ENCODE measurements around the gene ATXN1.
"Not testable (repeated sequence)": the region's sequence is repeated elsewhere in the genome, so short reads cannot be mapped to it uniquely, and the experiment has no call there.

Gene ATXN1

DNA sequence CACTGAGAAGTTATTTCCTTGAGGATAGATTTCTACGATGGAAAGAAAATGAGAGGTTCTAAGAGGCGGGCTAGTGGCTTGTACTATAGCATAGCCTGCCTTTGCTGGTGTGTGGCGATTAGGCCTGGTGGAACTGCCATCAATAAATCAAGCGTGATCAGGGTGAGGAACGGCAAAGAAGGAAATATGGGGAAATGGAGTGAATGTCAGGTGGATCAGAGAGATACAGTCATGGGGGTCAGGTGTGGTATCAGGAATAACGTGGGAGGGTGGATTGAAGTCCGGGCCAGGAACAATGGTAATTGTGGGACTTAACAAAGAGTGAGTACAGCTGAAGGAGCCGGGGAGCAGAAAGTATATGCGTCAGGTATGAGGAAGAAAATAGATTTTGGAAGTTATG is 500.7 kb downstream of the ATXN1 start:
- not testable (repeated sequence) for DNase-seq

DNA sequence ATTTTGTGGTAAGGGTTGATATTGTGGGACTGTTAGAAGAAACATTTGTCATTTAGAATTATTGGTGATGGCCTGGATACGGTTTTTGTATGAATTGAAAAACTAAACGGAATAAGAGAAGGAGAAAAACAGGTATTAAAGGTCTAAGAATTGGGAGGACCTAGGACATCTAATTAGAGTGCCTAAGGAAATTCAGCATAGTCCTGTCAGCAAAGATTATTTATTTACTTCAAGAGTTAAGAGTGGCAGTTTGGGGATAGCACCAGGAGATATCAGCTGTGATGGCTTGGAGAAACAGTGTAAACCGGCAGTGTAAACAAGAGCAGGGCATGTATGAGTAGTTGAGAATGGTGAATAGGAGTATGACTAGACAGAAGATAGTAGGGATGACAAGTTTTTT is 501.7 kb downstream of the ATXN1 start:
- DNase-seq: not testable (repeated sequence)

DNA sequence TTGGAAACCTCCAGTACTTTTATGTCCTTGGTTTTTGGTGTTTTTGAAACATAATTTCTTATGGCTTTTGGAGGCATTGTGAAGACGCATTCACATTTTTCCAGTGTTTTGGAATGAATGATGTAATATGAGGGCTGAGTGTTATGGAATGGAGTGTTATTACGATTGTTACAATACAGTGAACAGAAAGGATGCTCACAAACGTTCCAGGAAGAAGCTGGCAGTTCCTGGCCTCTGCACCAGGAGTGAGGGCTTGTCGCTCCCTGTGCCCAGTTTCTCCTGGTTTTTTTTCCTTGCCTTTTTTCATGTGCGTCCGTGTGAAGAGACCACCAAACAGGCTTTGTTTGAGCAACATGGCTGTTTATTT is 502.6 kb downstream of the ATXN1 start:
- no peak for DNase-seq

DNA sequence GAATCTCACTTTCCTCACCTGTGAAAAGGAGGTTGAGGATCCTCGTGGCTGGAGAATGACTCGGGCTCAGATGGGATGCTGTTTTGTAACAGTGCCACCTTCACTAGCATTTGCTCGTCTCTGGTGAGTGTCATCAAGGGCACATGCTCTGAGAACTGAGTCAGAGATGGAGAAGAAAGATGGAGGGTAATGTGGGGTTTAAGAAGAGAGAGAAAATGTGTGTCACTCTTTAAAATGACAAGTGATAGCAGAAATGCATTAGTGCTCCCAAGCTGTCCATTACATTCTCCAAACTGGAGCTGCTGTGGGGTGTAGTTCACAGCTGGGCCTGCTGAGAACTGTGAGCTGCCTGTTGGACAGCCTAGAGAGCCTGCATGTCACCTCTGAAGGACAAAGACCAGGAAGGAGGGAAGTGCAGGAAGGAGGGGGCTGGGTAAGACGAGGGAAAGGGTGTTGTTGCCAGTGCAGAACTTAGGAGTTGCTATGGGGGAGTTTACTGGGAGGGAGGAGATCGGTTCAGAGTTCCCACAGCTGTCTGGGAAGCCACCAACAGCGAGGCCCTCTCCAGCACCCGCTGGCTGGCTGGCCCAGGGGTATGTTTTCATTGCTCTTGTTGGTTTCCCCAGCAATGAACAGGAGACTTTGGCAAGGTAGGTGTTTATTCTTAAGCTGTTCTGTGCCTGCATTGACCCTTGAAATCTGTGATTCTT is 503.1 kb downstream of the ATXN1 start:
- no peak for DNase-seq

DNA sequence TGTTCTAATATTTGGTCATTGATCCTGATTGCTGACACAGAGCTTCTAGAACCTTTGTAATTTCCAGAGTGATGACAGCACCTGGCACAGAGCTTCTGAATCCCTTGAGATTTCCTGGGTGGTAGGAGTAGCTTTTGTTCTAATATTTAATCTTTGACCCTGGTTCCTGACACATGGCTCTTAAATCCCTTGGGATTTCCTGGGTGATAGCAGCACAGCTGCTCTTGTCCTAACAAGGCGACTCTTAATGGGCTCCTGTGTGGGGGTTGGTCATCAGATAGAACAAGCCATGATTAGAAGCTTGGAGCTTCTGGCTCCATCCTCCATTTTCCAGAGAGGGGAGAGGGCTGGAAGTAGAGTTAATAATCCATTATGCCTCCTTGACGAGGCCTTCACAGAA is 504.5 kb downstream of the ATXN1 start:
- no peak for DNase-seq

DNA sequence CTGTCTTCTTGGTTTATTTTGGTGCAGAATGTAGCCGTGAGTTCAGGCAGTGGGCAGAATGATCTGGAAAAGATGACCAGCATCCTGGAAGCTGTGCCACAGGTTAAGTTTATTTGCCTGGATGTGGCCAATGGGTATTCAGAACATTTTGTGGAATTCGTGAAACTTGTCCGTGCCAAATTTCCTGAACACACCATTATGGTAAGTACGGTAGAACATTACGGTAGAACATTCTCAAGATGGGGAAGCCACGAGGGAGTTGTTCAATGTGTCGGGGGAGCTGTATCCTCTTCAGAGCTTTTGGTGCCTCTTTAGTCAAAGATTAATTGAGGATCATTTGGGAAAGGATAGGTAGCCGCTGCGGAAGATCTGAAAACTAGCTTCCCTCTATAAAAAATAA is 506.7 kb downstream of the ATXN1 start:
- no peak for DNase-seq

DNA sequence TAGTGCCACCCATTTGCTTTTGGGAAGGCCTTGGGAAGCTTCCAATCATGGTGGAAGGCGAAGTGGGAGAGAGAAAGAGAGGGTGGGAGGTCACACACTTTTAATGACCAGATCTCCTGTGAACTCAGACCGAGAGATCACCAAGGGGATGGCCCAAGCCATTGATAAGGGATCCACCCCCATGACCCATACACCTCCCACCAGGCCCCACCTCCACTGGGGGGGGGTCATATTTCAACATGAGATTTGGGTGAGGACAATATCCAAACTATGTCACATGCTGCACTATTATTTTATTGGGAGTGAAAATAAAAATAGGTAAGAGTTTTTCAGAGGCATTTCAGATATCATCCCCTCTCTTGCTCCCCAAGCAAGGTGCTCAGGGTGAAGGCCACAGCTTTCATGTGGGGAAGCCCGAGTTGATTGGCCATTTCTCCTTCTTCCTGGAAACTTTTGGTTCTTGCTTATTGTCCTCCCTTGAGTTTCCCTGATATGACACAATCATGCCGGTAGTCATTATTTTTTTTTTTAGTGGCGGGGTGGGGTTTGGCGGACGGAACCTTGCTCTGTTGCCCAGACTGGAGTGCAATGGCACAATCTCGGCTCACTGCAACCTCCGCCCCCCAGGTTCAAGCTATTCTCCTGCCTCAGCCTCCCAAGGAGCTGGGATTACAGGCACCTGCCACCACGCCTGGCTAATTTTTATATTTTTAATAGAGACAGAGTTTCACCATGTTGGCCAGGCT is 507.7 kb downstream of the ATXN1 start:
- no peak for DNase-seq

DNA sequence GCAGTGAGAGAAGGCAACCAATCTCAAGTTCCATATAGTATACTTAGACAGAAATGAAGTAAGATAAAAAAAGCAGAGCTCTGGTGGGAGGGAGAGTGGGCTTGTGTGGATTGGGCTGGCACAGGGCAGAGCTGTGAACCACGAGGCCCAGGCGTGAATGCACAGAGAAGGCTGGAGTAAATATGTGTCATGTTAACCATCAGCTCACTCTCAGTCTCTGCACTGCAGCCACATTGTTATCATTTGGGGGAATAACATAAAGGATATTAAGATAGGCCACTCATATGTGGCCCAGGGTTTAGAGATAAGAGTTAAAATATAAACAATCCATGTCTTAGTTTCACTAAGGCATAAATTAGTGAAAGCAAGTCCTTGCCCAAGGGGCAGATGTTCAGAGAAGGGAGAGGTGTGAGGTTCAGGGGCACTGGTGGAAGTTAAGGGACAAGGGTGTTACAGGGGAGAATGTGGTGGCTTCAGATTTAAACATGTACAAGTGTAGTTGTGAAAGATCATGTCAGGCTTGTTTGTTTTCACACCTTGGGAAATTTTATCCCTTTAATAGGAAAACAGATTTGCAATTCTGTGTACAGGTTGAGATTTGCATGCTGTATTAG is 508.5 kb downstream of the ATXN1 start:
- DNase-seq: no peak

DNA sequence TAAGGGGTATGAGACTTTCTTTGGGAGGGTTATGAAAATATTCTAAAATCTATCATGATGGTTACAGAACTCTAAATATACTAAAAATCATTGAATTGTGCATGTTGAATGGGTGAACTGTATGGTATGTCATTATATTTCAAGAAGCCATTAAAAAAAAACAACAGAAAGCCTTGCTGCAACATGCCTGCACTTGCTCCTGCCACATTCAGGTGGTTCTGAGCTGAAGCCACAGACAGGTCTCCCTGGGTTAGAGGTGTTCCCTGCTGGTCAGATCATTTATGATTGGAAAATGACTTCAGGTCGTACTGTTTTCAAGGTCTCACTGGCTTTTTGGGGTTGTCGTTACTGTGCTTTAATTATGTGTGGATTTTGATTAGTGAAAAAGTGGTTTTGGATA is 509.6 kb downstream of the ATXN1 start:
- no peak for DNase-seq

DNA sequence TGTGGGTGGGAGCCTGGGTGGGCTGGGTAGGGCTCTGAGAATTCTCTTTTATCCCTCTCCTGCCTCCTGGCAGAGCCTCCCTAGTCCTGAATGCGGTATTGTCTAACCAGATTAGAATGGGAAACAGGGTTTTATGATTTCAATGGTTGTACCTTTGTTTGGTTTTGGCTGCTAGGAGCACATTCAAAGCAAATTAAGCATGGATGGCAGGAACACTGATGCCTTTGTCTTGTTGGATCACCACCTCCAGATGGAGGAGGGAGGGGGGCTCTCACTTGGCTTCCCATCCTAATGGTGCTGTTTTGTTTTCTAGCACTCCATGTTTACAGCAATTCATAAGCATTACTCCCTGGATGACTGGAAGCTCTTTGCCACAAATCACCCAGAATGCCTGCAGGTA is 511.3 kb downstream of the ATXN1 start:
- DNase-seq: no peak

Measured in activated CD4-positive, alpha-beta T cell treated with anti-CD3 and anti-CD28 coated beads for 1 hour (primary cell).